Pancreas (tissue), 10 donors: Measurements from ENCODE around the gene BPGM. TPM values are rescaled to one million over a fixed set of nuclear protein-coding genes. Genes with fewer than 3 reads are reported as not detected.

Experiments
- ATAC-seq, 4 donors: fragments of 200-7000 bp; cut with Tn5 transposase; one replicate each; pipeline versions ENCODE4 v1.8.0 to v1.9.1; 2020; ENCODE audit warnings: mild to moderate bottlenecking in 4 of 4, moderate library complexity in 4 of 4
- DNase-seq, 6 donors: peaks; one replicate each; pipeline ENCODE4 v3.0.0-alpha.2; 2020
- FAIRE-seq: peaks from 2 replicates; lab custom pipeline; 2012; peaks lifted over from hg19 to GRCh38; lab: Jason Lieb, UNC
- H3K27ac ChIP-seq, 4 donors: fragments of 200-600 bp; sonication (generic); 1 replicate in 3 of 4; 2 replicates in 1 of 4; pipeline versions ENCODE4 v1.5.0 to v1.8.0; 2020
- H3K27me3 ChIP-seq, 4 donors: fragments of 200-600 bp; one replicate each; pipeline ENCODE4 v1.8.0; 2021
- H3K36me3 ChIP-seq, 3 donors: fragments of 200-600 bp; sonication (generic) in 1 of 3; one replicate each; pipeline versions ENCODE4 v1.5.0 to v1.8.0; 2020 to 2021
- H3K4me1 ChIP-seq, 3 donors: fragments of 200-600 bp; one replicate each; pipeline ENCODE4 v1.8.0; 2021
- H3K4me3 ChIP-seq, 4 donors: fragments of 200-600 bp; sonication (generic) in 2 of 4; one replicate each; pipeline versions ENCODE4 v1.5.0 to v1.8.0; 2020 to 2021
- H3K9me3 ChIP-seq, 4 donors: fragments of 200-600 bp; one replicate each; pipeline ENCODE4 v1.8.0; 2021
- whole genome bisulfite sequencing, 2 donors: extraction: QIAGEN DNeasy Blood & Tissue Kit; methylation state at CpG; one replicate each; pipeline ENCODE4 v1.1.7; 2013; 5-methylcytosine and 5-hydroxymethylcytosine counted together
- intact Hi-C, 3 donors: fragments of 100-400 bp; cut with DNase I; formaldehyde crosslinking; loops; one replicate each; pipeline versions ENCODE4 v1.11.1 to v1.14.2; 2022
- polyA plus RNA-seq, 2 donors: library from polyadenylated mRNA; stranded (reverse); fragments of 200-250 nt; gene quantifications; one replicate each; pipeline ENCODE4 v1.2.3, GENCODE V29; 2013
- total RNA-seq, 6 donors: library from RNA; stranded (reverse); fragmentation: NEBNext Ultra II Directional in 4 of 6; extraction: Animal tissue kit (Norgen Biotek cat#: 25700) in 4 of 6; gene quantifications; one replicate each; pipeline versions ENCODE4 v1.2.1 to v1.2.4, GENCODE V29; 2021 to 2023
- TF ChIP-seq, protein P1 (sequence below), 4 donors: fragments of 200-600 bp; sonication (generic) in 3 of 4; IDR thresholded peaks; one replicate each; pipeline versions ENCODE4 v1.5.0 to v1.8.0; 2021; ENCODE audit warnings: antibody characterized with exemption in 4 of 4
- donor health status: healthy with polysubstance abuse.
- donor health status: DM: no; HTN: no; CAD: no; lungs with moderate emphysema.
- donor health status: DM: no; HTN: no; CAD: no.
- donor health status: control.
- donor health status: control.
- donor health status: Bipolar disorder and iron deficiency.
- donor health status: DM: yes; HTN: yes; CAD: no.
- donor health status: DM: no; HTN: no; CAD: no.
- donor health status: DM: no; HTN: no; CAD: no.
- donor health status: DM: yes; HTN: yes; CAD: no.

BPGM gene
- total and polyA plus RNA-seq, 8 donors = 2.8 to 10.0 (median 6.9) TPM

DNA sequence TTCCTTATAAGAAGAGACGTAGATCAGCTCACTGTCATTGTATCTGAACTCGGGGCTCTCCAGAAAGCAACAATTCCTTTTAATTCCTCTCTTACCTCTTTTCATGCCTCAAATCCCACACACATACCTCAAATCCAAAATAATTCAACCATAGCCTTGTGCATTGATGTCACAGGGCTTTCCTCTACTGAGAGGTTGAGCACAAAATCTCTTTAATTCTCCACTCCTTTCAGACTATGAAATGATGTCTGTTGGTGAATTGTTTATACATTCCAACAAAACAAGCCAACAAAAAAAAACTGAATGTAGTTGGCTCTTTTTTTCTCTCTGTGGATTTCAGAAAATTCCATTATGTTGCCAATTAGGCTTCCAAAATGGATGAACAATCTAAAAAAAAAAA is 53.2 kb downstream of the BPGM start:
- WGBS, 2 donors = 75 to 86% methylated on average over 2 of the region's 2 CpGs
- Histone ChIP-seq H3K36me3 (no peaks in the 10 kb centered on the region), H3K27me3 (no peaks in the 10 kb centered on the region), H3K4me3 (no peak overlapping the region), H3K4me1 (no peaks in the 10 kb centered on the region), H3K27ac (no peak overlapping the region), H3K9me3 (no peaks in the 10 kb centered on the region)
- ATAC-seq (no peak), DNase-seq (no peak), FAIRE-seq (no peak)
- intact Hi-C loops = loop anchor here in 1 of 3 donors (10.0 kb wide), 1 partner anchor 245 kb away; no protein-coding TSS in a partner anchor
- TF ChIP-seq, protein P1, sequence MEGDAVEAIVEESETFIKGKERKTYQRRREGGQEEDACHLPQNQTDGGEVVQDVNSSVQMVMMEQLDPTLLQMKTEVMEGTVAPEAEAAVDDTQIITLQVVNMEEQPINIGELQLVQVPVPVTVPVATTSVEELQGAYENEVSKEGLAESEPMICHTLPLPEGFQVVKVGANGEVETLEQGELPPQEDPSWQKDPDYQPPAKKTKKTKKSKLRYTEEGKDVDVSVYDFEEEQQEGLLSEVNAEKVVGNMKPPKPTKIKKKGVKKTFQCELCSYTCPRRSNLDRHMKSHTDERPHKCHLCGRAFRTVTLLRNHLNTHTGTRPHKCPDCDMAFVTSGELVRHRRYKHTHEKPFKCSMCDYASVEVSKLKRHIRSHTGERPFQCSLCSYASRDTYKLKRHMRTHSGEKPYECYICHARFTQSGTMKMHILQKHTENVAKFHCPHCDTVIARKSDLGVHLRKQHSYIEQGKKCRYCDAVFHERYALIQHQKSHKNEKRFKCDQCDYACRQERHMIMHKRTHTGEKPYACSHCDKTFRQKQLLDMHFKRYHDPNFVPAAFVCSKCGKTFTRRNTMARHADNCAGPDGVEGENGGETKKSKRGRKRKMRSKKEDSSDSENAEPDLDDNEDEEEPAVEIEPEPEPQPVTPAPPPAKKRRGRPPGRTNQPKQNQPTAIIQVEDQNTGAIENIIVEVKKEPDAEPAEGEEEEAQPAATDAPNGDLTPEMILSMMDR (IDR thresholded peaks at IDR 0.05) = no peak

DNA sequence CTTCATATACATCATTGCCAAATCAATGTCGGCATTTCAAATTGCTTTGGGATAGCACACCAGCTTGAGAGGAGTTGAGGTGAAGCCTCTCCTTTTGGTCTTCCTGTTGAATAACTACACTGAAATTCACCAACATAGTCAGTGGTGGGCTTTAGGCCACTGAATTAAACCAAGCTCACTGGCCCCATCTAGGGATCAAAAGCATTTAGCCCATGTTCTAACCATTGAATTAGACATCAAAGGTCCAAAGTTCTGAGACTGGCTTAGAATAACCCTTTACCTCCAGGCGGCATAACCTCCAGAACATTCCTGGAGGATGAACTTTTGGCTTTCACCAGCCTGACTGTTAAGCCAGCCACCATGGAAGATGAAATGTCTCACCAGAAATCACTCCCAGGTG is 54.6 kb downstream of the BPGM start:
- TF ChIP-seq, protein P1 (IDR thresholded peaks at IDR 0.05) = no peak
- Histone ChIP-seq H3K27me3 (no peaks in the 10 kb centered on the region), H3K9me3 (no peaks in the 10 kb centered on the region), H3K4me3 (no peak overlapping the region), H3K36me3 (no peaks in the 10 kb centered on the region), H3K27ac (no peak overlapping the region), H3K4me1 (no peaks in the 10 kb centered on the region)
- ATAC-seq (no peak), FAIRE-seq (no peak), DNase-seq (no peak)
- WGBS, 2 donors = 74 to 95% methylated on average over 2 of the region's 2 CpGs
- intact Hi-C loops = no loop called here

DNA sequence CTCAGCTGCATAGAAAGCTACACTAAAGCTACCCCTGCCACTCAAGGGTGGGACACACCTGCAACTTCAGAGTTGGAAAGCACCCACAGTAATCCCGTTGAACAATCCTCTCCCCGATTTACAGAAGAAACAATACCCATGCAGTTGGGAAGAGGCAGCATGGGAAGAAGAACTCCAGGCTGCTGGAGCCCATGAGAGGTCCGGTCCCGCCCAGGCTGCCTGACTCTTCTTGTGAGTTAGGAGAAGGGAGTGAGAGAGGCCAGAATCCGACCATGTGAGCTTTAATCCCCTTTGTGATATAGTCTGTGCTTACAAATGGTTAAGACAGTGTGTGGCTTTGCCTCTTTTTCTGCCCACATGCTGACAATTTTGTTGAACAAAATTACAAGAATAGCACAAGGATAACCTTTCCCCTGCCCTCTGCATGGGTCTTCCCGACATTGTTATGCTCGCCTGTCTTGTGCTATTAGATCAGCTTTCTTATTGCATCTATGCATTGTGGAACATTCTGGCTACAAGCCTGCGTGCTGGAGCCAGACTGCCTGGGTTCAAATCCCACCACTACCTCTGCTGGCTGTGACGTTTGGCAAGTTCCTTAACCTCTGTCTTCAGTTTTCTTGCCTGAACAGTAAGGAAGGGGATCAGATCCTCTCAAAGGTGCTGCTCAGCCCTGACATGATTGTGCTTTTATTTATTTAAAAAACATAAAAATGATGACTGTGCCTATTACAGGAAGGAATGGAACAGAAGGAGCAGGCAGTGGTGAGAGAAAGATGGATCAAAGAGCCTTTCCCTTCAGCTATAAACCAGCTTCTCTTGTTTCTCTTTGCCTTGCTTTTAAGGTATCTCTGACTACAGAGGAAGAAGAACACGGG is 56.0 kb downstream of the BPGM start:
- DNase-seq (no peak), ATAC-seq (no peak), FAIRE-seq (no peak)
- H3K4me1 ChIP-seq = no peaks in the 10 kb centered on the region
- H3K9me3 ChIP-seq = no peaks in the 10 kb centered on the region
- no peaks in the 10 kb centered on the region for H3K27me3 ChIP-seq
- H3K27ac ChIP-seq = no peak overlapping the region
- no peaks in the 10 kb centered on the region for H3K36me3 ChIP-seq
- no peak overlapping the region for H3K4me3 ChIP-seq
- WGBS, 2 donors = 58 to 69% methylated on average over 10 of the region's 10 CpGs
- TF ChIP-seq, protein P1 (IDR thresholded peaks at IDR 0.05) = no peak
- intact Hi-C loops = no loop called here

DNA sequence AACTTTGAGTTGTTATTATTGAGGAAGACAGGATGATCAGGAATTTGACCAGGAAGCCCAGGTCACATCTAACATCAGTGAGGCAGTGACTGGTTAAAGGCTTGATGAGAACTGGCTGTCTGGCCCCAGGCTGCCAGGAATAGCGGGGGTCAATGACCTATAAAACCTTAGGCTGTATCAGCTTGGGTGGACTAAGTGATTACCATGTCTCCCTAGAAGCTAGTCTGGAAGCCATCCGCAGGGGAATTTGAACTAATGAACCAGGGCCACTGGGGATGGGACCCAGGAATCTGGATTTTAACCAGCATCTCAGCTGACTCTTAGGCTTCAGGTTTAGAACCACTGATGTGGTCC is 56.6 kb downstream of the BPGM start:
- no peaks in the 10 kb centered on the region for H3K27me3 ChIP-seq
- H3K4me1 ChIP-seq = no peaks in the 10 kb centered on the region
- no peaks in the 10 kb centered on the region for H3K9me3 ChIP-seq
- TF ChIP-seq, protein P1 (IDR thresholded peaks at IDR 0.05) = no peak
- FAIRE-seq (no peak), DNase-seq (no peak), ATAC-seq (no peak)
- no peak overlapping the region for H3K27ac ChIP-seq
- no peaks in the 10 kb centered on the region for H3K36me3 ChIP-seq
- intact Hi-C loops = no loop called here
- 83 to 98% methylated on average over 2 of the region's 2 CpGs for WGBS, 2 donors
- no peak overlapping the region for H3K4me3 ChIP-seq

DNA sequence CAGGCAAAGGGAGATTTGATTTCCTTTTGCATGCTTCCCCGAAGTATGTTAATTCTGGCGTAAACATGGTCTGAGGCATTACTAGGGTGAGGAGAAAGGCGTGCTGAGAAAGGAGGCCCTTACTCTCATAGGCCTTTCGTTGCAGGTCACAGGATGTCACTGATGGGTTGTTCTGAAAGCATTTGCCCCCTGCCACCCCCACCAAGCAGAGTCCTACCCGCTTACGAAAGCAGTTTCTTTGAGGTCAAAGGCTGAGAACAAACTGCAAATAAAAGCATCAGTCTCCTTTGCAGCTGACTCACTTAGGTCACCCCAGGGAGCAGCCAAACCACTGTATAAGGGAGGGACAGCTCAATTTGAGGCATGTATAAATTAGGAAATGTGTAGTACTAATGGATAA is 57.1 kb downstream of the BPGM start:
- Histone ChIP-seq H3K27me3 (no peaks in the 10 kb centered on the region), H3K27ac (no peak overlapping the region), H3K9me3 (no peaks in the 10 kb centered on the region), H3K4me3 (no peak overlapping the region), H3K36me3 (no peaks in the 10 kb centered on the region), H3K4me1 (no peaks in the 10 kb centered on the region)
- DNase-seq (no peak), ATAC-seq (peak in 2 of 4 donors; percentile 24 to 47), FAIRE-seq (no peak)
- 70 to 73% methylated on average over 6 of the region's 6 CpGs for whole genome bisulfite sequencing, 2 donors
- intact Hi-C loops = no loop called here
- TF ChIP-seq, protein P1 (IDR thresholded peaks at IDR 0.05) = no peak
